ENCODE measurements around the gene WDR73. TPM values are rescaled to one million over a fixed set of nuclear protein-coding genes. Genes with fewer than 3 reads are reported as not detected.

WDR73 gene
- total and polyA plus RNA-seq, 2 of the 4 experiments (the other 2 are of a cell fraction), result 21.5 to 25.5 TPM

DNA sequence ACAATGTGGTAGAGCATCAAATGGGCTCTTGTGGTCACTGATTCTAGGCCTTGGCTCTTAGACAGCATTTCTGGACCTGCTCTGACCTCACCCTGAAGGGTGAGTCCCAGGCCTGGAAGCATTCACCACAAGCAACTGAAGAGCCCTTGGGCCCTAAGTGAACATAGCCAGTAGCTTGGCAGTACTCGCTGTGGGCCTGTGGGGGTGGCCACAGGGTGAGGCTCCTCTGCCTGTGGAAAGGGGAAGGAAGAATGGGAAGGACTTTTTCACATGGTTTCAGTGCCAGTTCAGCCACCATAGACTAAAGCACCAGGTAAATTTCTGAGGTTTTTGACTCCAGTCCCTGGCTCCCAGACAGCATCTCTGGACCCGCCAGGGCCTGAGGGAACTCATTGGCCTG, 58.4 kb downstream of the WDR73 start:
- H2BK120ac ChIP-seq (ENCODE audit: low read depth, low read length), result no peak overlapping the region
- dilution Hi-C loops (cut with HindIII; ENCODE audit: low sequenced_read_pairs, unreplicated experiment) (no loop called here), in situ Hi-C loops (cut with MboI; ENCODE audit: low sequenced_read_pairs) (no loop called here), intact Hi-C loops (cut with micrococcal nuclease) (no loop called here)
- H4K91ac ChIP-seq (ENCODE audit: insufficient read depth, low read depth, low read length), result no peak overlapping the region
- H2AK5ac ChIP-seq (ENCODE audit: low read depth, low read length), result no peak overlapping the region
- no peaks in the 10 kb centered on the region; the same call in 1 of the 2 replicates for H4K20me1 ChIP-seq (ENCODE audit: insufficient read depth, low read length)
- DNase-seq, result no peak
- ATAC-seq (ENCODE audit: low read depth), result no peak
- no peak overlapping the region for H2AFZ ChIP-seq (replicated peaks; ENCODE audit: low read length, poor library complexity)
- no TSS peak for BruUV-seq (replicated peaks)
- H3K56ac ChIP-seq (ENCODE audit: extremely low read depth, insufficient read depth, low read length), result no peak overlapping the region
- H3K4me3 ChIP-seq (ENCODE audit: insufficient read depth, low read depth, low read length), result no peak overlapping the region
- peaks cover 9% of the 10 kb centered on the region for H3K27me3 ChIP-seq (ENCODE audit: control insufficient read depth, insufficient read depth, low read length)
- no peak overlapping the region for H2AK9ac ChIP-seq (replicated peaks; ENCODE audit: low read depth, low read length, poor library complexity)
- H3K36me3 ChIP-seq (ENCODE audit: control insufficient read depth, insufficient read depth, low read length), result no peaks in the 10 kb centered on the region
- no peak overlapping the region for H3K18ac ChIP-seq (ENCODE audit: low read depth, low read length)
- no peak overlapping the region for H3K14ac ChIP-seq (replicated peaks; ENCODE audit: low read depth, low read length)
- H3K9me1 ChIP-seq (ENCODE audit: insufficient read depth, low read length), result peaks cover 3% of the 10 kb centered on the region; the same call in 1 of the 2 replicates
- H3K27ac ChIP-seq (ENCODE audit: insufficient read depth, low read length), result no peak overlapping the region
- H3K4ac ChIP-seq (ENCODE audit: low read depth, low read length), result no peak overlapping the region
- H2BK20ac ChIP-seq (ENCODE audit: low read depth, low read length), result no peak overlapping the region
- no peaks in the 10 kb centered on the region for H3K4me1 ChIP-seq (ENCODE audit: control insufficient read depth, insufficient read depth, low read length)
- H4K8ac ChIP-seq (ENCODE audit: low read depth in 2 of 2, low read length in 2 of 2), result no peak overlapping the region
- H3K9ac ChIP-seq (ENCODE audit: low read depth, low read length), result no peak overlapping the region
- peaks cover 3% of the 10 kb centered on the region; the same call in 1 of the 2 replicates for H3K9me3 ChIP-seq (ENCODE audit: control insufficient read depth, insufficient read depth, low read length)
- no peak overlapping the region for H2BK5ac ChIP-seq (ENCODE audit: low read depth, low read length, poor library complexity, severe bottlenecking)
- no peak overlapping the region for H2BK15ac ChIP-seq (ENCODE audit: low read depth, low read length)
- no peak overlapping the region for H3K4me2 ChIP-seq (ENCODE audit: low read depth, low read length)
- no peak overlapping the region for H4K5ac ChIP-seq (ENCODE audit: low read depth, low read length)
- peaks cover 0 to 3% of the 10 kb centered on the region in 2 experiments; a peak in 1 of 4 replicates for H3K79me1 ChIP-seq (ENCODE audit: low read depth in 1 of 2, low read length in 2 of 2)
- POLR2A ChIA-PET (ENCODE audit: unreplicated experiment), result no interaction called here
- CTCF ChIA-PET, result no interaction called here
- WGBS, 2 experiments (ENCODE audit: extremely low coverage in 2 of 2, insufficient read length in 1 of 2), result 57% methylated on average over 1 of the region's 2 CpGs; no CpG with 5 or more reads in 1 of the 2 experiments
- H3K23ac ChIP-seq (ENCODE audit: low read depth, low read length), result no peak overlapping the region
- no peak for TF ChIP-seq RAD21 (IDR thresholded peaks at IDR 0.05; ENCODE audit: low read length)
- no peak for TF ChIP-seq RFX5 (IDR thresholded peaks at IDR 0.05; ENCODE audit: low read depth, low read length)
- TF ChIP-seq POLR2A (IDR thresholded peaks at IDR 0.05; ENCODE audit: low read depth, low read length), result no peak
- TF ChIP-seq MXI1 (IDR thresholded peaks at IDR 0.05; ENCODE audit: borderline replicate concordance, low read depth, low read length), result no peak
- TF ChIP-seq, protein P1, sequence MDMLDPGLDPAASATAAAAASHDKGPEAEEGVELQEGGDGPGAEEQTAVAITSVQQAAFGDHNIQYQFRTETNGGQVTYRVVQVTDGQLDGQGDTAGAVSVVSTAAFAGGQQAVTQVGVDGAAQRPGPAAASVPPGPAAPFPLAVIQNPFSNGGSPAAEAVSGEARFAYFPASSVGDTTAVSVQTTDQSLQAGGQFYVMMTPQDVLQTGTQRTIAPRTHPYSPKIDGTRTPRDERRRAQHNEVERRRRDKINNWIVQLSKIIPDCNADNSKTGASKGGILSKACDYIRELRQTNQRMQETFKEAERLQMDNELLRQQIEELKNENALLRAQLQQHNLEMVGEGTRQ (IDR thresholded peaks at IDR 0.05; ENCODE audit: low read depth, low read length), result no peak
- TF ChIP-seq MAZ (IDR thresholded peaks at IDR 0.05; ENCODE audit: borderline replicate concordance, low read depth, low read length), result no peak
- TF ChIP-seq BHLHE40 (IDR thresholded peaks at IDR 0.05; ENCODE audit: low read depth, low read length), result no peak
- TF ChIP-seq SMC3 (IDR thresholded peaks at IDR 0.05; ENCODE audit: low read depth, low read length), result no peak
- no peak for TF ChIP-seq RCOR1 (IDR thresholded peaks at IDR 0.05; ENCODE audit: insufficient replicate concordance, low read length)
- no peak for TF ChIP-seq MAFK (IDR thresholded peaks at IDR 0.05; ENCODE audit: low read depth, low read length)
- no peak for TF ChIP-seq CHD1 (IDR thresholded peaks at IDR 0.05; ENCODE audit: low read depth, low read length)
- TF ChIP-seq, protein P2, sequence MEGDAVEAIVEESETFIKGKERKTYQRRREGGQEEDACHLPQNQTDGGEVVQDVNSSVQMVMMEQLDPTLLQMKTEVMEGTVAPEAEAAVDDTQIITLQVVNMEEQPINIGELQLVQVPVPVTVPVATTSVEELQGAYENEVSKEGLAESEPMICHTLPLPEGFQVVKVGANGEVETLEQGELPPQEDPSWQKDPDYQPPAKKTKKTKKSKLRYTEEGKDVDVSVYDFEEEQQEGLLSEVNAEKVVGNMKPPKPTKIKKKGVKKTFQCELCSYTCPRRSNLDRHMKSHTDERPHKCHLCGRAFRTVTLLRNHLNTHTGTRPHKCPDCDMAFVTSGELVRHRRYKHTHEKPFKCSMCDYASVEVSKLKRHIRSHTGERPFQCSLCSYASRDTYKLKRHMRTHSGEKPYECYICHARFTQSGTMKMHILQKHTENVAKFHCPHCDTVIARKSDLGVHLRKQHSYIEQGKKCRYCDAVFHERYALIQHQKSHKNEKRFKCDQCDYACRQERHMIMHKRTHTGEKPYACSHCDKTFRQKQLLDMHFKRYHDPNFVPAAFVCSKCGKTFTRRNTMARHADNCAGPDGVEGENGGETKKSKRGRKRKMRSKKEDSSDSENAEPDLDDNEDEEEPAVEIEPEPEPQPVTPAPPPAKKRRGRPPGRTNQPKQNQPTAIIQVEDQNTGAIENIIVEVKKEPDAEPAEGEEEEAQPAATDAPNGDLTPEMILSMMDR (conservative IDR thresholded peaks at IDR 0.05; ENCODE audit: low read depth, low read length), result no peak
- no peak for TF ChIP-seq ELK1 (IDR thresholded peaks at IDR 0.05; ENCODE audit: borderline replicate concordance, low read depth, low read length)
- TF ChIP-seq CEBPB (IDR thresholded peaks at IDR 0.05; ENCODE audit: low read depth, low read length), result no peak
- no peak for TF ChIP-seq FOS (IDR thresholded peaks at IDR 0.05; ENCODE audit: low read depth, low read length)
- TF ChIP-seq NFE2L2 (IDR thresholded peaks at IDR 0.05; ENCODE audit: low read depth, low read length), result no peak
